A673 (cell line): Measurements from ENCODE around the gene CFAP99. TPM values are rescaled to one million over a fixed set of nuclear protein-coding genes. Genes with fewer than 3 reads are reported as not detected.

Source experiments
- BruUV-seq: library from RNA; stranded (reverse); fragments of 400-500 nt; replicated peaks from 2 replicates; lab custom pipeline; 2021; lab: Mats Ljungman, UMichigan
- CTCF ChIA-PET: fragments of 300-600 bp; sonication (Branson Sonifier 250); formaldehyde crosslinking; loops from one replicate; lab custom pipeline; 2022; ENCODE audit warnings: antibody characterized with exemption; lab: Charles Lee
- POLR2A ChIA-PET: fragments of 300-600 bp; sonication (Branson Sonifier 250); formaldehyde crosslinking; loops from one replicate; lab custom pipeline; 2022; ENCODE audit warnings: antibody characterized with exemption; ENCODE audit not compliant: low non-redundant PET; lab: Charles Lee
- DNase-seq: peaks from one replicate; pipeline ENCODE4 v3.0.0-alpha.2; 2015; ENCODE audit warnings: low spot score
- H3K27ac ChIP-seq: fragments of 200-600 bp; sonication (generic); 2 replicates; pipeline ENCODE4 v1.5.1; 2016; ENCODE audit warnings: mixed run types, low read depth, mild to moderate bottlenecking, mixed read lengths, antibody characterized with exemption, low read length; ENCODE audit not compliant: poor library complexity, severe bottlenecking
- H3K27me3 ChIP-seq: fragments of 200-600 bp; sonication (generic); replicated peaks from 2 replicates; pipeline ENCODE4 v1.6.1; 2017; ENCODE audit warnings: mixed run types, low read depth, mild to moderate bottlenecking, mixed read lengths, antibody characterized with exemption, low read length; ENCODE audit not compliant: insufficient read depth, poor library complexity
- H3K36me3 ChIP-seq: fragments of 200-600 bp; sonication (generic); 2 replicates; pipeline ENCODE4 v1.6.1; 2016; ENCODE audit warnings: mixed run types, mild to moderate bottlenecking, mixed read lengths, antibody characterized with exemption, low read length; ENCODE audit not compliant: insufficient read depth, poor library complexity, severe bottlenecking
- H3K4me1 ChIP-seq: fragments of 200-600 bp; sonication (generic); 2 replicates; pipeline ENCODE4 v1.6.1; 2017; ENCODE audit warnings: mixed run types, mild to moderate bottlenecking, mixed read lengths, antibody characterized with exemption, low read length; ENCODE audit not compliant: insufficient read depth, poor library complexity, severe bottlenecking
- H3K4me3 ChIP-seq: fragments of 200-600 bp; sonication (generic); 2 replicates; pipeline ENCODE4 v1.5.1; 2016; ENCODE audit warnings: low read depth, mixed run types, mild to moderate bottlenecking, mixed read lengths, low read length; ENCODE audit not compliant: poor library complexity, severe bottlenecking
- H3K9me3 ChIP-seq: fragments of 200-600 bp; sonication (generic); 2 replicates; pipeline ENCODE4 v1.6.1; 2016; ENCODE audit warnings: mixed run types, low read depth, mild to moderate bottlenecking, mixed read lengths, antibody characterized with exemption, low read length; ENCODE audit not compliant: poor library complexity, severe bottlenecking
- EZH2 ChIP-seq: fragments of 200-600 bp; sonication (generic); IDR thresholded peaks from 2 replicates; pipeline ENCODE4 v1.6.1; 2017; ENCODE audit warnings: borderline replicate concordance, low read depth, mild to moderate bottlenecking, mixed read lengths, antibody characterized with exemption, low read length; ENCODE audit not compliant: poor library complexity, severe bottlenecking
- intact Hi-C: fragments of 100-400 bp; cut with micrococcal nuclease; formaldehyde crosslinking; loops from one replicate; pipeline ENCODE4 v1.10.0; 2022; ENCODE audit not compliant: unreplicated experiment
- total RNA-seq: library from RNA; stranded (reverse); gene quantifications from 2 replicates; pipeline ENCODE4 v1.2.3, GENCODE V29; 2021
- TF ChIP-seq, protein P1 (sequence below): fragments of 300-800, 200-600 bp; sonication (generic); conservative IDR thresholded peaks from 2 replicates; pipeline ENCODE4 v1.5.1; 2017; ENCODE audit warnings: low read depth, mild to moderate bottlenecking, antibody characterized with exemption, low read length, moderate library complexity, mixed read lengths

CFAP99 gene
- total RNA-seq, 1 experiment from 2014 or later: not detected

DNA sequence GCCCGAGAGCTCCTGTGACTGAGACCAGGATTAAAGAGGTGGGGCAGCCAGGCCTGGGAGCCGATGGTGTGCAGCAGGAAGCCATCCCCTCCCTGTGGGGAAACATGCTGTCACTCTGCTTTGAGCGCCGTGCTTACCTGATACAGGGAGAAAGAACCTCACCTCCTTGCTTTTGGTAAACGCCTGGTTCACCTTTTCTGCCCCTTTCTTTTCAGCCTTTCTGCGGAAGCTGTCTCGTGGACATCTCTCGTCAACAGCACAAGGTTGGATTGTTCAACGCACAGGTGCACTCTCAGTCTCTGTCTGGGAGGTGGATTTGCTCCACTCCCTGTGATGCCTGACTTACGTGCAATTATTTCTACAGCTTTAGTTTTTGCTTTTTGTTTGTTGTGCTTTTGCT lies 12.3 kb upstream of the CFAP99 start:
- Histone ChIP-seq H3K27me3 (no peaks in the 10 kb centered on the region), H3K27ac (no peak overlapping the region), H3K9me3 (no peaks in the 10 kb centered on the region), H3K4me1 (peaks cover 10% of the 10 kb centered on the region), H3K36me3 (no peaks in the 10 kb centered on the region), H3K4me3 (no peak overlapping the region)
- no peak for DNase-seq
- intact Hi-C loops: no loop called here
- TF ChIP-seq, protein P1, sequence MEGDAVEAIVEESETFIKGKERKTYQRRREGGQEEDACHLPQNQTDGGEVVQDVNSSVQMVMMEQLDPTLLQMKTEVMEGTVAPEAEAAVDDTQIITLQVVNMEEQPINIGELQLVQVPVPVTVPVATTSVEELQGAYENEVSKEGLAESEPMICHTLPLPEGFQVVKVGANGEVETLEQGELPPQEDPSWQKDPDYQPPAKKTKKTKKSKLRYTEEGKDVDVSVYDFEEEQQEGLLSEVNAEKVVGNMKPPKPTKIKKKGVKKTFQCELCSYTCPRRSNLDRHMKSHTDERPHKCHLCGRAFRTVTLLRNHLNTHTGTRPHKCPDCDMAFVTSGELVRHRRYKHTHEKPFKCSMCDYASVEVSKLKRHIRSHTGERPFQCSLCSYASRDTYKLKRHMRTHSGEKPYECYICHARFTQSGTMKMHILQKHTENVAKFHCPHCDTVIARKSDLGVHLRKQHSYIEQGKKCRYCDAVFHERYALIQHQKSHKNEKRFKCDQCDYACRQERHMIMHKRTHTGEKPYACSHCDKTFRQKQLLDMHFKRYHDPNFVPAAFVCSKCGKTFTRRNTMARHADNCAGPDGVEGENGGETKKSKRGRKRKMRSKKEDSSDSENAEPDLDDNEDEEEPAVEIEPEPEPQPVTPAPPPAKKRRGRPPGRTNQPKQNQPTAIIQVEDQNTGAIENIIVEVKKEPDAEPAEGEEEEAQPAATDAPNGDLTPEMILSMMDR: no peak
- TF ChIP-seq EZH2: no peak
- ChIA-PET POLR2A (no interaction called here), CTCF (no interaction called here)
- BruUV-seq: no TSS peak

DNA sequence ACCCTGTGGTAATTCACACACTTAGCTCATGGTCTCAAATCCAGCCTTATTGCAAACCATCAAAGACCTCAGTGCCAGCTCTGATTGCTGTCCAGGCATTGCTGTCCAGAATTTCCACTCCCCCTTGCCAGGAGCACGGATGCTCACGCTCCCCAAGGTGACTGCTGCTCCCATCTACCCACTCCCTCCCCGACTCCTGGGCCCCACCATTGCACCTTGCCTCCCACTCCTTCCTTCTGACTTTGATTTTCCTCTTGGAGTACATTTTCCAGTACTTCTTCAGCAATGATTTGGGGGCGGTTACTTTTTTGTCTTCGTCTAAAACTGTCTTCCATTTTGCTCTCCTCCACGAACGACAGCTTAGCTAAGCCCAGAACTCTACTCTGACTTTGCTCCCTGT lies 11.8 kb upstream of the CFAP99 start:
- CTCF ChIA-PET: no interaction called here
- no peak for DNase-seq

DNA sequence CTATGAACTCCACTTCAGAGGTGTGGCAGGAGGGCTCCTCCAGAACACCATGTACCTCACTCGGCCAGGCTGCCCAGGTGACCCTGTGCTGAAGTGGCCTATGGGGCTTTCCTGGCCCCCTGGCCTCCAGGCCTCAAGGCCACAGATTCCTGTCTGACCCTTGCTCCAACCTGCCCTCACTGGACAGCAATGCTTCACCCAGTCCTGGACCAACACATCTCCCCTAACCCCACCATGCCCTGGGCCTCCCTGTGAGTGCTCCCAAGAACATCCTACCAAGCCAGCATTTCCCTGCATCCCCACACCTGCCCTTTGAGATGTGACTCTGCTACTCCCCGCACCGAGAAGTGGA lies 10.8 kb upstream of the CFAP99 start:
- H3K4me3 ChIP-seq: no peak overlapping the region
- peaks cover 6% of the 10 kb centered on the region for H3K4me1 ChIP-seq
- no peaks in the 10 kb centered on the region for H3K27me3 ChIP-seq
- intact Hi-C loops: no loop called here
- H3K9me3 ChIP-seq: no peaks in the 10 kb centered on the region
- ChIA-PET POLR2A (no interaction called here), CTCF (no interaction called here)
- no peak for DNase-seq
- BruUV-seq: no TSS peak
- TF ChIP-seq, protein P1: no peak
- TF ChIP-seq EZH2: no peak
- no peaks in the 10 kb centered on the region for H3K36me3 ChIP-seq
- no peak overlapping the region for H3K27ac ChIP-seq

More for the DNA sequence above, 11.8 kb upstream of the CFAP99 start:
- BruUV-seq: no TSS peak
- no peak for TF ChIP-seq EZH2
- TF ChIP-seq, protein P1: no peak
- Histone ChIP-seq H3K9me3 (no peaks in the 10 kb centered on the region), H3K27me3 (no peaks in the 10 kb centered on the region), H3K36me3 (no peaks in the 10 kb centered on the region), H3K27ac (no peak overlapping the region), H3K4me3 (no peak overlapping the region), H3K4me1 (peaks cover 5% of the 10 kb centered on the region)
- intact Hi-C loops: no loop called here
- POLR2A ChIA-PET: no interaction called here
